Measurements from ENCODE around the gene AMIGO2.

The AMIGO2 gene

DNA sequence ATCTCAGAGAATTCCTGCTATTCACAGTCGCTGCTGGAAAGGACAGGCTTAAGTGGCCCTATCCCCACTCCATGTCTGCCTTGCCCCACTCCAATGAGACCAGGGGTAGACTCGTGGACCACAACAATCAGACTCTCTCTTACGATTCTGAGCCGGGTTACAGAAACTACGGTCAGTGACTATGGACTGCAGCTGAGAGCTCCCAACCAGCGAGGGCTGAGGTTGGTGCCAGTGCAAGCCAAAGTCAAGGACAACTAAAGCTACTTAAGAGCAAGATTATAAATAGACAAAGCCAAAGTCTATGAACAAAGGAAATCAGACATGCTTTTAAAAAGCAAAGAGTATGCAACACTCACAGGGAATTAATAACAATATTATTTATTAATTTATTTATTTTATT, 18.3 kb upstream of the AMIGO2 start:
- no peak for DNase-seq (ENCODE audit: low spot score)

DNA sequence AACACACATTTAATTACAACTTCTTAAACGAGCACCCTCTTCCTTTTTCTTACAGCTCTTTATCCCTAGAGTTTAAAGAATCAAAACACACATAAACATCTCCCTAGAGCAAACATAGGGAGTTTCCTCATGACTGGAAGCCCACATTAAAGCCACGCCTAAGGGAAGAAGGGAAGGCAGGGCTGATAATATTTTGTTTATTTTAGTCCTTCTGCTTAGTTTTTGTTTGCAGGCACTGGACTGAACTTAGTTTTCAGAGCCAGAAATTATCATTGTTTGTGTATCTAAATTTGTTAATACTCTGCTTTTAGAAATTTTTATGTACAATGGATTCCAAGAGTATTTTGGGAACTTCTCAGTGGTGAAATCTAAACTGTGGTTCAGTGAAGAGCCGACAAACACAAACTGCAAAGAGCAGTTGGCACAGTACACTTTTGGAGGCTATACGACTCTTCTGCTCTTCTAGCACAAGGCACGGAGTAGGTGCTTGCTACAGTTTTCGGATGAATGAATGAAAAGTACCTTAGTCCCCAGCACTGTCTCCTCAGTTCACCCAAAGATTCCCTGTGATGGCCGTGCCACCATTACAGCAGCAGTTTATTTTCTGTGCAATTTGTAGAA, 17.6 kb upstream of the AMIGO2 start:
- no peak for DNase-seq (ENCODE audit: low spot score)

DNA sequence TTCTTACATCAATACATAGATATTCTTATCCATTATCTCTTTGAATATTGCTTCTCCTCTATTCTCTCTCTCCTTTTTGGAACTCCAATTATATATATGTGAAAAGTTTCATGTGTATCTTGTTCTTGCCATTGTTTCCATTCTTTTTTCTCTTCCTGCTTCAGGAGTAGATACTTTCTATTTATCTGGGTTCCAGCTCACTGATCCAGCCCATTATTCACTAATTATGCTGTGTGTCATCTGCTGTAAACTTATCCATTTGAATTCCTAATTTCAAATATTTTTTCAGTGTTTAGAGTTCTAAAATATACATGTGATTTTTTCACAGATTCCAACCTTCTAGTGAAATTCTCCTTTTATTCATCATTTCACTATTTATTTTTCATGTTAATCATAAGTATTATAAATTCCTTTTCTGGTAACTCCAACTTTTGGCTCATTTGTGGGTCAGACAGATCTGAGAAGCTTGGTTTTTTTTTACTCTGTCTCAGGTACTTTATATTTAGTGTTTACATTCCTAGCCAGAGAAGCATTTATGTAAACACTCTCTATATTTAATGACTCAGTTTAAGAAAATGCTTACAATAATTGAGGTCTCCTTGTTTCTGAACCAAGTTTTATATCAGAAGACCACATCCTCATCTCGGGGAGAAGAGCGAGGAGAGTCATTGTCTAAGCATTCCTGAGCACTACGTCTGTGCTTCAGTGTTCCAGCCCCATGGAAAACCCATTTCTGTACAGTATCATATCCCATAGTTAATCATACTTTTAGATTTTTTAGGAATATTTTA, 15.9 kb upstream of the AMIGO2 start:
- DNase-seq (ENCODE audit: low spot score): no peak

DNA sequence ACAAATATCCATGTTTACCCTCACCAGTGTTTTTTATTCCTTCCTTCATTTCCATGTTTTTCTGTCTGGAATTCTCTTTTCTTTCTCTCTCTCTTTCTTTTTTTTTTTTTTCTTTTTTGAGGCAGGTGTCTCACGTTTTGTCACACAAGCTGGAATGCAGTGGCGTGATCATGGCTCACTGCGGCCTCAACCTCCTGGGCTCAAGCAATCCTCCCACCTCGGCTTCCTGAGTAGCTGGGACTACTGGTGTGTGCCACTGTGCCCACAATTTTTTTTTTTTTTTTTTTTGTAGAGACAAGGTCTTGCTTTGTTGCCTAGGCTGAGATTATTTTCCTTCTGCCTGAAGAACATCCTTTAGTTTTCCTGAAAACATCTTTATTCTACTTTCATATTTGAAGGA, 15.0 kb upstream of the AMIGO2 start:
- DNase-seq (ENCODE audit: low spot score): no peak

DNA sequence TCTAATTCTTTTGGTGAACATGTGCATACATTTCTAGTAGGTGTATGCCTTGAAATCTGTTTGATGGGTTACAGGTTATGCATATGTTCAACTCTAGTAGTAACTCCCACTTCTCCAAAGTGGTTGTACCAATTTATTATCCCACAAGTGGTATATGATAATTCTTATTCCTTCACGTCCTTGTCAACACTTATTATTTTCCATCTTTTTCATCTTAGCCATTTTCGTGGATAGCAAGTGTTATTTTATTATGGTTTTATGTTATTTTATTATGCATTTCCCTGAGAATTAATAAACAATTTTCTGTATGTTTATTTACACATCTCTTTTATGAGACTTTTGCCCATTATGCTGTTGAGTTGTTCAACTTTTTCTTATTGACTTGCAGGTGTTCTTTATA, 11.2 kb upstream of the AMIGO2 start:
- no peak for DNase-seq (ENCODE audit: low spot score)

DNA sequence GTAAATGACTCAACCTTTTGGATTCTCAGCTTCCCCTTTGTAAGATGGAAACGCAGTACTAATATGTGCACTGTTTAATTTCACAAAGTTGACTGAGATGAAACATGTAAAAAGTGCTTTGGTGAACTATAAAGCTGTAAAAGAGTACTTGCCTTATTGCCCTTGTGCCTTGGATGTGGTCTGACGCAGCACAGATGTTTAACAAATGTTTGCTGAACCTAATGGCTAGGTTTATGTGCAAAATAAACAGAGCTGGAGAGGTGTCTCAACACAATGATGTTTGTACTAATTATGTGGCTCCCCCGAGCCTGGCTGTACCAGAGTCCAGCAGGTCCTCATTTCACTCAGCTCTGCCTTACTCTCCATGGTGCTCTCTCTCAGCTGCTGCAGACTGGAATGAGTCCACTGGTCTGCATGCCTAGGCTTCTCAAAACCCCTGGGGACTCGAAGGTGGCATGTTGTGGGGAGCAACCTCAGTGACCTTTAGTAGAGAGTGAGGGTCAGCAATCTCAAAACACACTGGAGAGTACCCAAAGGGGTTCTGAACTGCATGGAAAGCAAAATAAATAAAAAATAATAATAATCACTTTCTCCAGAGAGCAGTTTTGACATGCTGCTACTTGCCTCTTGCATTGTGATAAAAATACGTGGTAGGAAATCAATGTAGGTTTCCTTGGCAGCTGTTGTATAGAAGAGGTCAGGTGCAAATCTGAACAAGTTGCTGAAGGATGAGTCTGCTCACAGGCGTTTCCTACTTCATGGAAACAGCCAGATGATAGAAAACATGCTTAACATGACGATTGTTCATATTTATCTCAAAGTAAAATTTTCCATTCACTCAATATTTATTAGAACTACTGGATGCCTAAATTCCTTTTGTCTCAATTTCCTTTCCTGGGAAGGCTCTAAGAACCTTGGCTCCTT, 8.5 kb upstream of the AMIGO2 start:
- DNase-seq (ENCODE audit: low spot score): no peak

DNA sequence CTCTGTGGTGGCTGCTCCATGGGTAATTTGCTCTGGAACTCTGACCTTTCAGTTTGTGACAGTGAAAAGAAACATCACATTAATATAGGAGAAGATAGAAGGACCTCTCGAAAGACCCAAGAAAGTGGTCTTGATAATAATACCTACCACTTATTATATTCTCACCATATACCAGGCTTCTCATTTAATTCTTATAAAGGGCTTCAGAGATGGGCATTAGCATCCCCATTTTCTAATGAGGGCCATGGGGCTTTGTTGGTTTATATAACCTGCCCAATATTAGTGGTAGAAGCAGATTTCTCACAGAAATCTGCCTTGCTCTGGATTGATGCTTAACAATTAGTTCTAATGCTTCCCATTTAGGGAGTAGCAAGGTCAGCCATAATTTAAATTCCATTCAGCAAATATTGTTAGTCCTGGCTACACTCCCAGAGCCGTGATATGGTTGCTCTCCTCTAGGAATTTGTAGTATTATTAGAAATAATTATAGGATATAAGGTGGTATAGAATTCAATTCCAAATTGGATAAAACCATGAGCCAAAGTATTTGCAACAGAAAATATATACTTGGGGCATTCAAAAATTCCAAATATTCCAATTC, 7.4 kb upstream of the AMIGO2 start:
- no peak for DNase-seq (ENCODE audit: low spot score)

DNA sequence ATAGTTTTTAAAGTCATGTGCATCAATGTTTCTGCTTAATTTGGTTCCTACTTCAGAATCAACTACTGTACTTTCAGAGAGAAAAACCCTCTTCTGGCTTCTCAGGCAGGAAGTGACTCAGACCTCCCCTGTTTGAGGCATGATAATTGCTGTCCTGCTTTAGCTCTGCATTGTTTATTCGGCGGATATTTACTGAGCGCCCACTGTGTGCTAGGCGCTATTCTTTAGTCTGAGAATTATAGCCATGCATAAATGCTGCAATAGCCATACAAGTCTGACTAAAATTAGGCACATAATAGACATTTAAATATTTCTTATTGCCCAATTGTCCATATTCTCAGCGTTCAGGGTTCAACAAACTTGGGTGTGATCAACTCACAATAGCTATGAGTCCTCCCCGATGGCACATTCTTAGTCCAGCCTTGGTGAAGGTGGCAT, 6.1 kb upstream of the AMIGO2 start:
- no peak for DNase-seq (ENCODE audit: low spot score)

DNA sequence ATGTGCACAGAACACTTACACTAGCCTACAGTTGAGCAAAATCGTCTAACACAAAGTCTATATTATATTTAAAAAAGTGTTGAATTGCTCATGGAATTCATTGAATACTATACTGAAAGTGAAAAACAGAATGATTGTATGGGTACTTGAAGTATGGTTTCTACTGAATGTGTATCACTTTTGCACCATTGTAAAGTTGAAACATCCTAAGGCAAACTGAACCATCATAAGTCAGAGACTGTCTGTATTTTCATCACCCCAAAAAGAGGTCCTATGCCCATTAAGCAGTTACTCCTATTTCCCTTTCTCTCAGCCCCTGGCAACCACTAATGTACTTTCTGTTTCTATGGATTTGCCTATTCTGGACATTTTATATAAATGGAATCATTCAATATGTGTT, 4.4 kb upstream of the AMIGO2 start:
- DNase-seq (ENCODE audit: low spot score): no peak

DNA sequence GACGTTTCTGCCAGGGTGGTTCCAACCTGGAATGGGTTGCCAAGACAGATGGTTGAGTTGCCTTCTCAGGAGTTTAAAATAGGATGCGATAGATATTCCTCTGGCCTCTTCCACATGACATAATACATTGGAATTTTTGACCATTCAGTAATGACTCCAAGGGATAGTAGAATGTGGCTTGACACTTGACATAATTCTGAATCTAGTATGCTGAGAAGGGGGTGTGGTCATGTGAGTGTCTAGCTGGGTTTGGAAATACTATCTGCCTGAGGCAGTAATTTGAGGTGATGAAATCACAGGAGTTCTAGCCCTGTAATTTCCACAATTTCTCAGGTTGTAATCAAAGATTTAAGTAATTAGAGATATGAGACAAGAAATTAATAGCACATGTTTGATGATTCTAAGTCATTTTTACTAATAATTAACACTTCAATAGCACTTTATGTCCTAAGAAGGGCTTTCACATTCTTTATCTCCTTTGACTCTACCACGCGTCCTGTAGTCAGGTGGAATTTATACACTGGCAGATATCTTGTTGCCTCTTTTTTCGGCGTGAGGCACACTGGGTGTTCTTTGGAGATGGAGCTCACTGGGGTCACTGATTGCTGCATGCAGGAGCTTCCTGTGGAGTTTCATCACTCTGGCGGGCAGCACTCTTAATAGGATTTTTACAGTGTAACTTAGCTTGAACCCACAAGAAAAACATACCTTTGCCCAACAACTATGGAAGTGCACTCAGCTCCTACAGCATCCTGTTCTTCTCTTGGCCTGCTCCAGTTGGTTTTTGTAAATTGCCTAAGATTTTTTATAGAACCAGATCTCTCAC, 3.2 kb upstream of the AMIGO2 start:
- DNase-seq (ENCODE audit: low spot score): no peak

DNA sequence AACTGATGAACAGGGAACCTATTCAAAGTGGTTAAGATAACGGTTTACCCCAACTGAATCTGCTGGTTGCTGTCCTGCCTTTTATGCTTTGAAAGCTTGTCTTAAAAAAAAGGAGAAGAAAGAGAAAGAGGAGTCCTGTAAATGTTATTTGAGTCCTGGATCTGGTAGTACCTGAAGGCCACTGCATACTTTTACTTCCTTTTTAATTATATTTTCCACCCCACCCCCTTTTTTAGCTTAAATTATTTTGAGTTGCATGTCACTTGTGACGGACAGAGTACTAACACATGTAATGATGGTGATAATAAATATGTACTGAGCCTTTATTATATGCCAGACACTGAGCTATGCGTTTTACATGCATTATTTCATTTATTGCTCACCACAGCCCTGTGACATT, 2.5 kb upstream of the AMIGO2 start:
- DNase-seq (ENCODE audit: low spot score): no peak

DNA sequence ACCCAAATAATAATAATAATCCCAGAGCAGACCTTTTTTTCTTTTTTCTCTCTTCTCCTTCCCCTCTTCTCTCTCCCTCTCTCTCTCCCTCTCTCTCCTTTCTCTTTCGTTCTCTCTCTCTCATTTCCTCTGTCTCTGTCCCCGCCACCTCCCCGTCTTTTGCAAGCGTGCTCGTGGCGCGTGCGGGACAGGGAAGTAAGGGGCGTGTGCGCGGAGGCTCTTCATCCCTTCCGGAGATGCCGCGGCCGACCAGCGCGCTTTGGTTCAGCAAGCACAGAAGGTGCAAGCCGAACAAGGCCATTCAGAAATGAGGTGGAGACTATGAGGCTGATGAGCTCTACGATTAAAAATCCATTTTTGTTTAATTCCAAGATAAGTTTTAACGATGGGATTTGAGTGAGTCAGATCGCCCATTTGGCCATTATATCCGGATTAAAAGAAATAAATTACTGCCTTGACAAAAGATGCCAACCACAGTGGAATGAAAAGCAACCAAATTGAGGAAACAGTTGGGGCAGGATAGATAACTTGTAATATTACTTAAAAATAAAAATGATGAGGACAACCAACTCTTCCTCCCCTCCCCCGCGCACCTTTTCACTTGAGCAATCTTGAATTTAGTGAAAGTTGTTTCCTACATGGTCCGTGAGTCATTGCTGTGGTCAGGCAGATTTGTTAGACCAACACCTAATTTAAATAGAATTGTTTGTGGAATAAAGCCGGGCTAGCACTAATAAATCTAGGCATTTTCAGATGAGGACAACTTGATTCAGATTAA, 1.2 kb upstream of the AMIGO2 start:
- no peak for DNase-seq (ENCODE audit: low spot score)

DNA sequence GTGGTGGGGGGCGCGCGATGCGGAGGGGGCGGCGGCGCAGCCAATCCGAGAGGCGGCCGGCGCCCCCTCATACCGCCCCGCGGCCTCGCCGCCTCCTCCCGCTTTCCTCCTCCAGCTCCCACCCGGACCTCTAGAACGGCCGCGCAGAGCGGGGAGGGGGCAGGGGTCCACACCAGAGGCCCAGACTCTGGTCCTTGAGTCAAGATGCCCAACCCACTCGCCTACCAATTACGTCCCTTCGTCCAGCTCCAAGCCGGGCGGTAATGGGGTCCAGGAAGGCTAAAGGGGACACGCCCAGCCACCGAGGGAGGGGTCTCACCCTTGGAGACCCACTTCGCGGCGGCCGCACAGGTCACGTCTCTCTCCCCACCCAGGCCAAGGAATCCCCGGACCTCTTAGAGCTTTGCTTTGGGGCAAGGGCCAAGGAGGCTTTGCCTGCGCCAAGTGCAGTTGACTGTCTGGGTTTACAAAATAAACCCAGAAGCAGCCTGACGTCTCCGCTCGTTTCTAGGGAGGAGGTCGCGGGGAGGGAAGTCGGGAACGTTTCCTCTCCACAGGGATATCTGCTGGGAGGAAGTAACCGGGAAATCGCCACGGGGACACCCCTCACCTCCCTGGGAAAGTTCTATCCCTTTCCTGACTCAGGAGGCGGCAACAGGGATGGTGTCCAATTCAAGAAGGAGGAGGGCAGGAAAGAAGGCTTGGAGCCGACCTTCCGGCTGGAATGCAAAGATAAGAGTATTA, 394 bp upstream of the AMIGO2 start:
- DNase-seq (ENCODE audit: low spot score): peak; percentile 15

DNA sequence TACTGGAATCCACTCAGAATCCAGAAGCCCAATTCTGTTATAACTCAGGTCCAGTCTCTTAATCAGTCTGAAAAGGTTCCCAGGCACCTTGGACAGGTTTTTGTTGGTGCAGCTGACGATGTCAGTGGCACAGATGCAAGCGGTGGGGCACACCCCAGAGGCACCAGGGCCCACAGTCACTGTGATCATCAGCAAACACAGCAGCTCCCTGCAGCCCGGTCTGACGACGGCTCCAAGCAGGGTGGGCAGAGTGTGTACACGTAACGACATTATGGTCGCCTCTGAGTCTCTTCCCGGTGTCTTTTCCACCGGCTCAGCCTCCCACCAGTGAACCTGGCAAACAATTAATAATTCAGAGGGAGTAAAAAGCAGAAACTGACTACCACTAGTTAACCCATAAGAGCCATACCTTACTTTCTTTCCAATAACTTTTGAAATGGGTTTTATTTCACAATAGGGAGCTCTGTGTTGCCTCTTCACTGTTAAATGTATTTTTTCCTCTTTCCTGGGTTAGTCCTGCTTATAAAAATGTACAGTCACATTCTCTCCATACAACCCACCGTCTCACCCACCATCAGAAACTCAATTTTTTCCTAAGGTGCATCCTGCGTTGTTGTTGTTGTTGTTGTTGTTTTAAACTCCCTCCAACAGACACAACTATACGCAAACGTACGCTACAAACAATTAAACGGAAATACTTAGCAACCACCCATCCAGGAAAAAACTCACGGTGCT, 859 bp downstream of the AMIGO2 start:
- DNase-seq (ENCODE audit: low spot score): no peak

DNA sequence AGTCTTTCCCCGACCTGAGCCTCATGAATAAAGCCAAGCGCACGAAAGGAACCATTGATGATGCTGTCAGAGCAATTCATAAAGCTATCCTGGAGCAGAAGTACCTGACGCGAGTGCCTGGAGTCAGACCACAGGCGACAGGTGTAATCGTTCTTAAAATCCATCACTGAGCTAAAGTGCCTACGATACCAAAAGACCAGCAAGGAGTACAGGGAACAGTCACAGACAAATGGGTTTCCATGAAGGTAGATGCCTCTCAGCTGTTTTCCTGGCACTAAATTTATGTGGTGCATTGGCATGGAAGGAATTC, 1.7 kb downstream of the AMIGO2 start:
- DNase-seq (ENCODE audit: low spot score): no peak

DNA sequence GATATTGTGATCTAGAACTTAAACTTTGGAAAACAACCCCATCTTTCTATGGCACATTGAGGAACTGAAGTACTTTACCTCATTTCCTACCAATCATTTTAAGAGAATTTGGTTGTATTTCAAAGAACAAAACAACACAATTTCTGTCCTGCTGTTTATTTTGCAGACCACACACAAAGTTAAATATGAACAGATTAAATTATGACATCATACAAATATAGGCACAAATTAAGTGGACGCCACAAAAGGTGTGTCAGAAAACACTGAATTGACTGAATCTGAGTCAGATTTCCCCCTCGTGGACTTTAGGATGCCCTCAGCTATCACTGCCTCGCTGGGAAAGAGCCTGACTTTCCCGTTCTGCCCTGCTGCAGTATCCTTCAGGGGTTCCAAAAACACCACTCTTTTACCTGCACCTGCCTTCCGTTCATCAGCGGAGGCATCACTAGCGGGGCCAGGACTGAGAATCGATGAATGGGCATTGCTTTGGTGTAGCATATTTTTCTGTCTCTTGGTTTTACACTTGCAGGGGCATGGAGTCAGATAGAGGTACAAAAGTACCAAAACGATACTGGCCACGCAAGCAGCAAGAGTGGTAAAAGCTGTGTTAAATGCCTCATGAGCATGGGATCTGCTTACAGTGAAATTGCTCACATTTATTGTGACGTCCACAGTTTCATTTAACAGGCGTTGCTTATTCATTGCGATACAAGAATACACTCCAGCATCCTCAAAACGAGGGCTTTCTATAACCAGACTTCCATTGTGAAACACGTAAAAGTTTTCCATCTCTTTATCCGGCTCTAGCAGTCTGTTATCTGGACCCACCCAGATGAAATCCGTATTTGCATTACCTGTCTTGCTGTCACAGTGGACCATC, 2.3 kb downstream of the AMIGO2 start:
- DNase-seq (ENCODE audit: low spot score): no peak

DNA sequence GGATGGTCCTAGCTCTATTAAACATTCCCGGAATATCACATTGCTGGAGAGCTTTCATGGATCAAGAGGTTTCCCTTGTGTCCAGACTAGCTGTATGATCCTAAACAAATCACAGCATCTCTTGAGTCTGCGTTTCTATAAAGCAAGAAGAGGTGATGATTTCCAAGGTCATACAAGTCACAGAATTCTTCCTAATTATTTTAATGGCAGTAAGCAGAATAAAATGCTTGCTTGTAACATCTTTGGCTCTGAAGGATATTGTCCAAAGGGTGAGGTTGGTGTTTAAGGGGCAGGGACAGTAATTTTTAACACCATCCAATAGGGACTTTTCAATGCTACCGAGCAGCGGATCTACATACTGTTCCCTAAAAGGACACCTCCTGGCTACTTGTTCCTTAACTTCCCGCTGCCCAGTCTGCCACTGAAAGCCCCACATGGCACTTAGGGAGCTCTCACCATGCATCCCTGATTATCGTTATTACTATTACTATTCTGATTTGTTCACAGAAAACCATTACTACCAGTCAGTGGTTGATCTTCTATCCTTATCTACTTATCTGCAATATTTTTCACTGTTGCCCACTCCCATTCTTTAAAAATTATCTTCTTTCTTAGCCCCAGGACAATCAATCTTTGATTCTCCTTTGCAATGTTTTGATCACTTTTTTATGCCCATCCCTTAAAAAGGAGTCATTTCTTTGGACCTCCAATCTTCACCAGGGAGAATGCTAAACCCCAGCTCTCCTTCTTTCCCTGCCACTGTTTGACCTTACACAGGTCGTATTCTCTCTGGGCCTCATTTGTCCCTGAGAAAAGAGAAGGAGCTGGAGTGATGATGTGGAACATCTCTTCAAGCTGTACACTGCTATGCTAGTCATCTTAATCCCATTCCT, 4.3 kb downstream of the AMIGO2 start:
- DNase-seq (ENCODE audit: low spot score): no peak

All from pons (tissue), 1 donor.